ENCODE data around the gene CDC6. TPM values are rescaled to one million over a fixed set of nuclear protein-coding genes. Genes with fewer than 3 reads are reported as not detected.
"Not testable (repeated sequence)": the region's sequence is repeated elsewhere in the genome, so short reads cannot be mapped to it uniquely, and the experiment has no call there.

CDC6 gene
- polyA plus RNA-seq, 3 donors: 17.1 to 27.8 (median 25.1) TPM

- DNase-seq (ENCODE audit: extremely low read depth in 1 of 11, low read depth in 9 of 11, low spot score in 4 of 11): no peak
Observed at GRCh38 chr17:40278414-40278813, 9.3 kb upstream of the CDC6 start.

GRCh38 chr17:40279402-40279801, 8.3 kb upstream of the CDC6 start:
- DNase-seq (ENCODE audit: extremely low read depth in 1 of 11, low read depth in 9 of 11, low spot score in 4 of 11): no peak

- no peak for DNase-seq (ENCODE audit: extremely low read depth in 1 of 11, low read depth in 9 of 11, low spot score in 4 of 11)
Observed at GRCh38 chr17:40281663-40282062, 6.0 kb upstream of the CDC6 start.

GRCh38 chr17:40283662-40284061, 4.0 kb upstream of the CDC6 start:
- DNase-seq (ENCODE audit: extremely low read depth in 1 of 11, low read depth in 9 of 11, low spot score in 4 of 11): no peak

GRCh38 chr17:40284085-40284713, 3.5 kb upstream of the CDC6 start:
- no peak for DNase-seq (ENCODE audit: extremely low read depth in 1 of 11, low read depth in 9 of 11, low spot score in 4 of 11)

- DNase-seq (ENCODE audit: extremely low read depth in 1 of 11, low read depth in 9 of 11, low spot score in 4 of 11): no peak
Observed at GRCh38 chr17:40286473-40286872, 1.2 kb upstream of the CDC6 start.

- DNase-seq (ENCODE audit: extremely low read depth in 1 of 11, low read depth in 9 of 11, low spot score in 4 of 11): no peak
Observed at GRCh38 chr17:40287159-40287493, 553 bp upstream of the CDC6 start.

GRCh38 chr17:40290629-40291280, 3.1 kb downstream of the CDC6 start:
- peak in 1 of 11 donors; percentile 67 for DNase-seq (ENCODE audit: extremely low read depth in 1 of 11, low read depth in 9 of 11, low spot score in 4 of 11)

- DNase-seq (ENCODE audit: extremely low read depth in 1 of 11, low read depth in 9 of 11, low spot score in 4 of 11): no peak
Observed at GRCh38 chr17:40291281-40291664, 3.6 kb downstream of the CDC6 start.

- no peak for DNase-seq (ENCODE audit: extremely low read depth in 1 of 11, low read depth in 9 of 11, low spot score in 4 of 11)
Observed at GRCh38 chr17:40293363-40293762, 5.7 kb downstream of the CDC6 start.

GRCh38 chr17:40295488-40296436, 8.1 kb downstream of the CDC6 start:
- DNase-seq (ENCODE audit: extremely low read depth in 1 of 11, low read depth in 9 of 11, low spot score in 4 of 11): no peak

- DNase-seq (ENCODE audit: extremely low read depth in 1 of 11, low read depth in 9 of 11, low spot score in 4 of 11): no peak
Observed at GRCh38 chr17:40297511-40297910, 9.8 kb downstream of the CDC6 start.

- no peak for DNase-seq (ENCODE audit: extremely low read depth in 1 of 11, low read depth in 9 of 11, low spot score in 4 of 11)
Observed at GRCh38 chr17:40298726-40299125, 11.0 kb downstream of the CDC6 start.

- not testable (repeated sequence) for DNase-seq (ENCODE audit: extremely low read depth in 1 of 11, low read depth in 9 of 11, low spot score in 4 of 11)
Observed at GRCh38 chr17:40299159-40299757, 11.6 kb downstream of the CDC6 start.

- no peak for DNase-seq (ENCODE audit: extremely low read depth in 1 of 11, low read depth in 9 of 11, low spot score in 4 of 11)
Observed at GRCh38 chr17:40301315-40301714, 13.6 kb downstream of the CDC6 start.

- DNase-seq (ENCODE audit: extremely low read depth in 1 of 11, low read depth in 9 of 11, low spot score in 4 of 11): no peak
Observed at GRCh38 chr17:40303009-40303657, 15.5 kb downstream of the CDC6 start.

GRCh38 chr17:40303708-40304551, 16.3 kb downstream of the CDC6 start:
- DNase-seq (ENCODE audit: extremely low read depth in 1 of 11, low read depth in 9 of 11, low spot score in 4 of 11): no peak

- not testable (repeated sequence) for DNase-seq (ENCODE audit: extremely low read depth in 1 of 11, low read depth in 9 of 11, low spot score in 4 of 11)
Observed at GRCh38 chr17:40304552-40304863, 16.8 kb downstream of the CDC6 start.
